ENCODE results near the gene LHFPL6. TPM values are rescaled to one million over a fixed set of nuclear protein-coding genes. Genes with fewer than 3 reads are reported as not detected.

Gene LHFPL6
- total and polyA plus RNA-seq, 10 of the 15 experiments (the other 5 are each of a cell fraction or from before 2014, with no cell fraction given) = 0.11 to 4.6 (median 0.41) TPM

GRCh38 chr13:39531646-39532045 is 71.3 kb downstream of the LHFPL6 start:
- CTCF ChIA-PET = no interaction called here
- no peak overlapping the region for H2AFZ ChIP-seq (ENCODE audit: control insufficient read depth, low read depth, low read length)
- POLR2A ChIA-PET = no interaction called here
- H3K79me2 ChIP-seq (ENCODE audit: control insufficient read depth, insufficient read depth, low read length) = no peaks in the 10 kb centered on the region
- no peaks in the 10 kb centered on the region for H3K36me3 ChIP-seq (ENCODE audit: control insufficient read depth in 2 of 2, insufficient read depth in 2 of 2, low read length in 1 of 2)
- ATAC-seq (no peak), DNase-seq (ENCODE audit: low read depth, low spot score) (no peak), FAIRE-seq (no peak)
- in situ Hi-C loops (cut with MboI) (no loop called here), intact Hi-C loops (cut with micrococcal nuclease; ENCODE audit: unreplicated experiment) (no loop called here)
- SMC1A ChIA-PET (ENCODE audit: uncharacterized antibody, unreplicated experiment) = no interaction called here
- no peak overlapping the region for H3K9ac ChIP-seq (ENCODE audit: control insufficient read depth, insufficient read depth, low read length)
- H3K4me3 ChIP-seq = no peak overlapping the region
- no peaks in the 10 kb centered on the region for H3K27me3 ChIP-seq (replicated peaks in 1 of 2; ENCODE audit: control insufficient read depth in 2 of 2, insufficient read depth in 2 of 2, low read length in 1 of 2)
- BruUV-seq (replicated peaks) = no TSS peak
- WGBS (ENCODE audit: insufficient coverage, insufficient replicate concordance, low lambda C conversion rate, missing lambda C conversion rate) = 33% methylated on average over 6 of the region's 6 CpGs
- no peaks in the 10 kb centered on the region for H3K4me1 ChIP-seq (ENCODE audit: control insufficient read depth, insufficient read depth, low read length)
- no peaks in the 10 kb centered on the region for H4K20me1 ChIP-seq (ENCODE audit: control insufficient read depth, insufficient read depth)
- TF ChIP-seq POLR2A (IDR thresholded peaks at IDR 0.05; ENCODE audit: low read depth, low read length) (no peak), RAD51 (IDR thresholded peaks at IDR 0.05) (peak; percentile 40; the same call in 1 of the 2 replicates)
- H3K4me2 ChIP-seq (ENCODE audit: control insufficient read depth, insufficient read depth) = no peak overlapping the region
- H3K27ac ChIP-seq (ENCODE audit: control insufficient read depth, insufficient read depth) = no peak overlapping the region
- RAD21 ChIA-PET (ENCODE audit: unreplicated experiment) = no interaction called here
- H3K9me3 ChIP-seq (replicated peaks; ENCODE audit: control insufficient read depth, insufficient read depth, low read length) = no peaks in the 10 kb centered on the region

GRCh38 chr13:39530916-39531315 is 72.1 kb downstream of the LHFPL6 start:
- WGBS (ENCODE audit: insufficient coverage, insufficient replicate concordance, low lambda C conversion rate, missing lambda C conversion rate) = 31% methylated on average over 3 of the region's 3 CpGs
- DNase-seq (ENCODE audit: low read depth, low spot score) = no peak
- Histone ChIP-seq H3K79me2 (ENCODE audit: control insufficient read depth, insufficient read depth, low read length) (no peaks in the 10 kb centered on the region), H3K36me3 (ENCODE audit: control insufficient read depth in 2 of 2, insufficient read depth in 2 of 2, low read length in 1 of 2) (no peaks in the 10 kb centered on the region), H3K4me1 (ENCODE audit: control insufficient read depth, insufficient read depth, low read length) (no peaks in the 10 kb centered on the region), H3K9me3 (replicated peaks; ENCODE audit: control insufficient read depth, insufficient read depth, low read length) (no peaks in the 10 kb centered on the region), H3K4me3 (no peak overlapping the region), H3K27me3 (replicated peaks in 1 of 2; ENCODE audit: control insufficient read depth in 2 of 2, insufficient read depth in 2 of 2, low read length in 1 of 2) (no peaks in the 10 kb centered on the region), H2AFZ (ENCODE audit: control insufficient read depth, low read depth, low read length) (no peak overlapping the region), H4K20me1 (ENCODE audit: control insufficient read depth, insufficient read depth) (no peaks in the 10 kb centered on the region), H3K9ac (ENCODE audit: control insufficient read depth, insufficient read depth, low read length) (no peak overlapping the region), H3K4me2 (ENCODE audit: control insufficient read depth, insufficient read depth) (no peak overlapping the region), H3K27ac (ENCODE audit: control insufficient read depth, insufficient read depth) (no peak overlapping the region)
- SMC1A ChIA-PET (ENCODE audit: uncharacterized antibody, unreplicated experiment) = interaction anchor here (0.6 kb wide), 1 partner anchor 75 kb away, joined by 3 read pairs; no protein-coding TSS in a partner anchor
- in situ Hi-C loops (cut with MboI) = no loop called here
- CTCF ChIA-PET = interaction anchor here (0.8 kb wide), 1 partner anchor 74 kb away, joined by 3 read pairs; no protein-coding TSS in a partner anchor
- intact Hi-C loops (cut with micrococcal nuclease; ENCODE audit: unreplicated experiment) = no loop called here
- FAIRE-seq = no peak
- RAD21 ChIA-PET (ENCODE audit: unreplicated experiment) = no interaction called here
- TF ChIP-seq ATF7 (IDR thresholded peaks at IDR 0.05; ENCODE audit: low read depth) = no peak
- TF ChIP-seq CBX5 (IDR thresholded peaks at IDR 0.05; ENCODE audit: low read depth) = no peak
- TF ChIP-seq ZNF24 (IDR thresholded peaks at IDR 0.05) = no peak
- no peak for TF ChIP-seq FOXM1 (IDR thresholded peaks at IDR 0.05; ENCODE audit: low read depth, low read length)
- TF ChIP-seq MEF2B (IDR thresholded peaks at IDR 0.05; ENCODE audit: partially characterized antibody, poor library complexity, severe bottlenecking) = no peak
- no peak for TF ChIP-seq TARDBP (IDR thresholded peaks at IDR 0.05; ENCODE audit: borderline replicate concordance)
- no peak for TF ChIP-seq IKZF2 (IDR thresholded peaks at IDR 0.05)
- ATAC-seq = no peak
- POLR2A ChIA-PET = no interaction called here
- no TSS peak for BruUV-seq (replicated peaks)
